DMS153 (cell line): ENCODE measurements around the gene HCFC1.

Experiments
- DNase-seq: peaks from one replicate; lab custom pipeline; 2025; lab: John Stamatoyannopoulos, UW

HCFC1 gene

GRCh38 chrX:153902385-153902784, 69.2 kb downstream of the HCFC1 start:
- no peak for DNase-seq

- no peak for DNase-seq
Observed at GRCh38 chrX:153901753-153902140, 69.9 kb downstream of the HCFC1 start.

DNA sequence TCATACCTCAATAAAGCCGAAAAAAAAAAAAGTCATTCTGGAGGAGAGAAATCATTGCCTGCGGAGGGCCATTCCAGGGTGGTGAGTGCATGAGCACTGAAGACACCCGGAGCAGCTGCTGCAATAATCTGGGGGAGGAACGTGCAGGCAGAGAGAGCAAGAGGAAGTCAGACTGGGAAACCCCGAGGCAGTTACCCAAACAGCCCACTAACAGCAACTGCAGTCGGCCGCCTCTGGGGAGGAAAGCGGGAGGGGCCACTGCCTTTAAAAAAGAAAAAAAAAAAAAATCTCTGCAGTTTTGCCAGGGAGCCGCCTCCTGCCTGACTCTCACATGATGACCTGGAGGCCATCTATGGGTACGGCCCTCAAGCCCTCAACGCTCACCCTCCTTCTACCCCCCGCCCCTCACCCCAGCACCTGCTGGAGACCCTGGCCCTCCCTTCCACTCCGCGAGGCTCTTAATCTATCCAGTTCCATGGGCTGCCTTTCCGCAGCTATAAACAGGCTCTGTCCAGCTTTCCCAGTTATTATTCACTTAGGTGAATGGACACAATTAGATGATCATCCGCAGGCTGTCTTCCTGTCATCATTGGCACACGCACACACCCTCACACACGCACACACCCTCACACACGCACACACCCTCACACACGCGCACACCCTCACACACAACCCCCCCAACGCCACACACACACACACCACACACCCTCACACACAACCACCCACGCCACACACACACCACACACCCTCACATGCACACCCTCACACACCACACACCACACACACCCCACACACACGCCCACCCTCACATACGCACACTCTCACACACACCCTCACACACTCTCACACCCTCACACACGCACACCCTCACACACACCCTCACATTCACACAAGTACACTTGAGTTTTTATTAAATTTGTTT, 70.5 kb downstream of the HCFC1 start:
- DNase-seq = peak; percentile 90

- no peak for DNase-seq
Observed at GRCh38 chrX:153897899-153898298, 73.7 kb downstream of the HCFC1 start.
